H1 (cell line): Measurements from ENCODE around the gene DNAJC17. TPM values are rescaled to one million over a fixed set of nuclear protein-coding genes. Genes with fewer than 3 reads are reported as not detected.

Source experiments
- CTCF ChIA-PET: fragments of 300-600 bp; sonication (Branson Sonifier 250); formaldehyde crosslinking; loops from one replicate; lab custom pipeline; 2021; ENCODE audit not compliant: partially characterized antibody; lab: Charles Lee
- POLR2A ChIA-PET: fragments of 300-600 bp; sonication (Branson Sonifier 250); formaldehyde crosslinking; loops from one replicate; lab custom pipeline; 2021; ENCODE audit warnings: inconsistent platforms; ENCODE audit not compliant: partially characterized antibody; lab: Charles Lee
- DNase-seq, 2 experiments: peaks; one replicate each; pipeline versions ENCODE4 v3.0.0 to v3.0.0-alpha.2; 2010 to 2022; ENCODE audit warnings: low spot score in 2 of 2, low read depth in 1 of 2, mixed read lengths in 1 of 2
- FAIRE-seq: peaks from 2 replicates; lab custom pipeline; 2011; peaks lifted over from hg19 to GRCh38; lab: Jason Lieb, UNC
- H2AFZ ChIP-seq: 2 replicates; pipeline ENCODE4 v1.8.1; 2012; ENCODE audit warnings: low read length, inconsistent platforms
- H2AK5ac ChIP-seq: 2 replicates; pipeline ENCODE4 v1.6.1; 2013; ENCODE audit warnings: low read depth, low read length
- H2BK120ac ChIP-seq: replicated peaks from 2 replicates; pipeline ENCODE3; 2013; ENCODE audit warnings: low read depth, low read length, inconsistent platforms
- H2BK12ac ChIP-seq: 2 replicates; pipeline ENCODE4 v1.6.1; 2013; ENCODE audit warnings: low read depth, low read length
- H2BK15ac ChIP-seq: 2 replicates; pipeline ENCODE4 v1.6.1; 2013; ENCODE audit warnings: low read length
- H2BK20ac ChIP-seq: 2 replicates; pipeline ENCODE4 v1.6.1; 2013; ENCODE audit warnings: low read length
- H2BK5ac ChIP-seq: 2 replicates; pipeline ENCODE4 v1.6.1; 2013; ENCODE audit warnings: low read depth, low read length
- H3K14ac ChIP-seq: 2 replicates; pipeline ENCODE4 v1.6.1; 2013; ENCODE audit warnings: inconsistent platforms; ENCODE audit not compliant: insufficient read length
- H3K18ac ChIP-seq: 2 replicates; pipeline ENCODE4 v1.6.1; 2013; ENCODE audit warnings: low read length; ENCODE audit errors: extremely low read depth
- H3K23ac ChIP-seq: 2 replicates; pipeline ENCODE4 v1.6.1; 2013; ENCODE audit warnings: inconsistent platforms; ENCODE audit not compliant: insufficient read length
- H3K23me2 ChIP-seq: 2 replicates; pipeline ENCODE4 v1.6.1; 2013; ENCODE audit warnings: low read depth, low read length
- H3K27ac ChIP-seq: 2 replicates; pipeline ENCODE4 v1.6.1; 2011; ENCODE audit warnings: low read depth, low read length, inconsistent platforms
- H3K27me3 ChIP-seq, 4 experiments: replicated peaks in 1 of 4; 1 replicate in 1 of 4; 2 replicates in 3 of 4; pipeline versions ENCODE4 v1.6.1 to v1.8.1; 2011 to 2013; ENCODE audit warnings: low read length in 3 of 4, mild to moderate bottlenecking in 3 of 4, inconsistent platforms in 2 of 4, mixed read lengths in 2 of 4, moderate library complexity in 1 of 4; ENCODE audit not compliant: control insufficient read depth in 3 of 4, insufficient read depth in 3 of 4; ENCODE audit errors: extremely low read depth in 1 of 4
- H3K36me3 ChIP-seq, 4 experiments: 2 replicates each; pipeline versions ENCODE4 v1.6.1 to v1.8.1; 2011 to 2013; ENCODE audit warnings: mild to moderate bottlenecking in 4 of 4, low read length in 3 of 4, moderate library complexity in 2 of 4, control low read depth in 1 of 4, inconsistent platforms in 1 of 4; ENCODE audit not compliant: insufficient read depth in 4 of 4, control insufficient read depth in 2 of 4
- H3K4ac ChIP-seq: replicated peaks from 2 replicates; pipeline ENCODE3; 2013; ENCODE audit warnings: low read length, low read depth, mixed read lengths, inconsistent platforms; ENCODE audit not compliant: insufficient read length
- H3K4me1 ChIP-seq, 4 experiments: replicated peaks in 1 of 4; 1 replicate in 1 of 4; 2 replicates in 3 of 4; pipeline versions ENCODE4 v1.6.1 to v1.8.1; 2011 to 2013; ENCODE audit warnings: low read length in 3 of 4, inconsistent platforms in 2 of 4, mixed read lengths in 1 of 4; ENCODE audit not compliant: insufficient read depth in 4 of 4, control insufficient read depth in 3 of 4
- H3K4me2 ChIP-seq, 2 experiments: 2 replicates each; pipeline versions ENCODE4 v1.6.1 to v1.8.1; 2011 to 2013; ENCODE audit warnings: low read depth in 2 of 2, low read length in 2 of 2, control low read depth in 1 of 2, inconsistent platforms in 1 of 2, mild to moderate bottlenecking in 1 of 2; ENCODE audit not compliant: insufficient read depth in 1 of 2
- H3K4me3 ChIP-seq, 4 experiments: fragments of 200-600, 300-600 bp in 1 of 4; sonication (generic), shearing (Covaris generic), sonication (Bioruptor Twin) in 1 of 4; 2 replicates each; pipeline versions ENCODE4 v1.5.1 to v1.8.1; 2011 to 2016; ENCODE audit warnings: low read length in 4 of 4, low read depth in 3 of 4, control low read depth in 2 of 4, inconsistent platforms in 2 of 4, mild to moderate bottlenecking in 2 of 4, mixed read lengths in 1 of 4, moderate library complexity in 1 of 4; ENCODE audit not compliant: insufficient read depth in 2 of 4; ENCODE audit errors: extremely low read depth in 1 of 4
- H3K56ac ChIP-seq: replicated peaks from 2 replicates; pipeline ENCODE3; 2013; ENCODE audit warnings: low read depth, mild to moderate bottlenecking, mixed read lengths, low read length, inconsistent platforms; ENCODE audit not compliant: insufficient read length
- H3K79me1 ChIP-seq: 2 replicates; pipeline ENCODE4 v1.6.1; 2013; ENCODE audit warnings: low read depth, low read length, control low read depth
- H3K79me2 ChIP-seq, 2 experiments: 2 replicates each; pipeline versions ENCODE4 v1.6.1 to v1.8.1; 2012 to 2013; ENCODE audit warnings: low read length in 2 of 2, mild to moderate bottlenecking in 2 of 2, inconsistent platforms in 1 of 2; ENCODE audit not compliant: insufficient read depth in 2 of 2, control insufficient read depth in 1 of 2
- H3K9ac ChIP-seq, 4 experiments: replicated peaks in 1 of 4; 1 replicate in 1 of 4; 2 replicates in 3 of 4; pipeline versions ENCODE4 v1.6.1 to v1.8.1; 2011 to 2013; ENCODE audit warnings: low read depth in 3 of 4, low read length in 3 of 4, control low read depth in 2 of 4, mild to moderate bottlenecking in 2 of 4, moderate library complexity in 2 of 4, inconsistent platforms in 1 of 4; ENCODE audit errors: extremely low read depth in 1 of 4
- H3K9me3 ChIP-seq, 2 experiments: 2 replicates each; pipeline versions ENCODE4 v1.6.1 to v1.8.1; 2012 to 2013; ENCODE audit warnings: mild to moderate bottlenecking in 2 of 2, moderate library complexity in 2 of 2, control low read depth in 1 of 2, inconsistent platforms in 1 of 2, low read depth in 1 of 2, low read length in 1 of 2, mixed read lengths in 1 of 2; ENCODE audit not compliant: insufficient read depth in 2 of 2
- H4K20me1 ChIP-seq, 2 experiments: replicated peaks in 1 of 2; 2 replicates each; pipeline versions ENCODE3 to v1.8.1; 2011 to 2013; ENCODE audit warnings: inconsistent platforms in 2 of 2, low read length in 2 of 2, mild to moderate bottlenecking in 1 of 2; ENCODE audit not compliant: insufficient read depth in 2 of 2, control insufficient read depth in 1 of 2
- H4K5ac ChIP-seq: 2 replicates; pipeline ENCODE4 v1.6.1; 2013; ENCODE audit warnings: low read length, low read depth, mixed read lengths, inconsistent platforms; ENCODE audit not compliant: insufficient read length
- H4K8ac ChIP-seq: 2 replicates; pipeline ENCODE4 v1.8.0; 2013; ENCODE audit warnings: mild to moderate bottlenecking, moderate library complexity, low read length, inconsistent platforms; ENCODE audit not compliant: insufficient read depth; ENCODE audit errors: extremely low read depth
- H4K91ac ChIP-seq: replicated peaks from 2 replicates; pipeline ENCODE3; 2013; ENCODE audit warnings: low read length, mixed read lengths, inconsistent platforms; ENCODE audit not compliant: insufficient read length
- CBX8 ChIP-seq: fragments of 300-800, 300-1000 bp; sonication (generic); IDR thresholded peaks from 2 replicates; pipeline ENCODE4 v1.7.1; 2016; ENCODE audit warnings: low read depth, low read length, borderline replicate concordance
- EP300 ChIP-seq, 2 experiments: IDR thresholded peaks; 1 replicate in 1 of 2; 2 replicates in 1 of 2; pipeline ENCODE4 v1.6.1; 2011 to 2012; ENCODE audit warnings: low read depth in 2 of 2, low read length in 2 of 2, mild to moderate bottlenecking in 2 of 2, borderline replicate concordance in 1 of 2, inconsistent platforms in 1 of 2, moderate library complexity in 1 of 2
- GTF2F1 ChIP-seq: IDR thresholded peaks from 2 replicates; pipeline ENCODE4 v1.6.1; 2012; ENCODE audit warnings: low read depth, low read length, improper control_type of control experiment, borderline replicate concordance
- RXRA ChIP-seq: IDR thresholded peaks from 2 replicates; pipeline ENCODE4 v1.6.1; 2011; ENCODE audit warnings: low read depth, mild to moderate bottlenecking, low read length, moderate library complexity; ENCODE audit not compliant: insufficient read depth
- SRF ChIP-seq: IDR thresholded peaks from 2 replicates; pipeline ENCODE4 v1.6.1; 2011; ENCODE audit warnings: mild to moderate bottlenecking, low read depth, low read length, moderate library complexity
- ZNF274 ChIP-seq: IDR thresholded peaks from 2 replicates; pipeline ENCODE4 v1.7.0; 2012; ENCODE audit warnings: low read length, borderline replicate concordance; ENCODE audit errors: extremely low read depth
- WGBS, 2 experiments: shearing (Covaris generic) in 1 of 2; methylation state at CpG; one replicate each; pipeline versions ENCODE4 v1.1.6 to v1.1.7; 2013 to 2015; ENCODE audit warnings: low lambda C conversion rate in 2 of 2, mixed read lengths in 2 of 2, inconsistent platforms in 1 of 2, low coverage in 1 of 2, missing lambda C conversion rate in 1 of 2; ENCODE audit not compliant: insufficient replicate concordance in 2 of 2, insufficient coverage in 1 of 2, insufficient read length in 1 of 2; ENCODE audit errors: extremely low coverage in 1 of 2, missing lambda C conversion rate in 1 of 2; 5-methylcytosine and 5-hydroxymethylcytosine counted together
- polyA plus RNA-seq, 7 experiments: library from polyadenylated mRNA; depleted of rRNA in 3 of 7; stranded (reverse) in 5 of 7; unstranded in 2 of 7; fragments of >200 nt in 5 of 7; fragments of 200-250 nt in 2 of 7; gene quantifications; 1 replicate in 5 of 7; 2 replicates in 1 of 7; 4 replicates in 1 of 7; pipeline versions ENCODE4 v1.2.1 to v1.2.3, GENCODE V29; 2011 to 2013; ENCODE audit warnings: missing spikeins in 2 of 7, mixed read lengths in 2 of 7
- total RNA-seq: library from RNA; stranded (reverse); fragmentation: NEBNext Ultra II Directional; extraction: Animal tissue kit (Norgen Biotek cat#: 25700); gene quantifications from 2 replicates; pipeline ENCODE4 v1.2.1, GENCODE V29; 2021
- TF ChIP-seq, protein P1 (sequence below): IDR thresholded peaks from 2 replicates; pipeline ENCODE4 v1.6.1; 2012; ENCODE audit warnings: inconsistent platforms

DNAJC17 gene
- total and polyA plus RNA-seq, 2 of the 8 experiments (the other 6 are each of a cell fraction or from before 2014, with no cell fraction given) = 39.5 to 45.4 TPM

DNA sequence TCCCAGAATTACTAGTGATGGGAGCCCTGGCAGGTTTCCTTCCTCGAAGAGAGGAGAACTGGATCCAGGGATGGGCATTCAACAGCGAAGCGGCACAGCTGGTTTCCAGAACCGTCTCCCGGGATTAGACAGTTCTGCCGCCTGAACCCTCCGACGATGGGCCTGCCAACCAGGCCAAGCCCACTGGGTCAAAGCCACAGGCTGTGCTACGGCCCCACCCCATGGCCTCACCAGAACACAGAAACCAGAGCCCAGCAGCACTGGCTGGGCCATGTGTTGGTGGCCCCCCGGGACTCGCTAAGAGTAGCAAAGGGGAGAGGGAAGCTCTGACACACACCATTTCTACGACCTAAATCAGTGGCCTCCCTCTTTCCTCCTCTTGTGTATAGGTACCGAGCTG lies 35.3 kb downstream of the DNAJC17 start:
- Histone ChIP-seq H4K91ac (no peak overlapping the region), H3K9ac (no peak overlapping the region), H3K4me1 (peaks cover 0 to 6% (median 5%) of the 10 kb centered on the region in 4 experiments; a peak in 6 of 7 replicates), H3K56ac (no peak overlapping the region), H2AFZ (no peak overlapping the region), H3K23me2 (no peaks in the 10 kb centered on the region), H3K36me3 (peaks cover 0 to 20% (median 4%) of the 10 kb centered on the region in 4 experiments; a peak in 2 of 8 replicates), H2BK12ac (no peak overlapping the region), H4K5ac (no peak overlapping the region), H3K27me3 (no peaks in the 10 kb centered on the region), H3K4me2 (no peak overlapping the region), H3K79me2 (no peaks in the 10 kb centered on the region), H2BK5ac (no peak overlapping the region), H3K14ac (no peak overlapping the region), H3K4me3 (no peak overlapping the region), H4K8ac (no peak overlapping the region), H2BK15ac (no peak overlapping the region), H3K27ac (no peak overlapping the region), H2BK20ac (no peak overlapping the region), H3K79me1 (no peaks in the 10 kb centered on the region; the same call in 1 of the 2 replicates), H4K20me1 (peaks cover 0 to 4% of the 10 kb centered on the region in 2 experiments), H3K23ac (no peak overlapping the region), H3K18ac (no peak overlapping the region)
- ChIA-PET CTCF (interaction anchor here (0.5 to 15.3 kb wide), 3 partner anchors 12 to 397 kb away, joined by 3 to 184 read pairs (median 6); no protein-coding TSS in a partner anchor), POLR2A (interaction anchor here (0.5 to 3.0 kb wide), 3 partner anchors 9 to 40 kb away, joined by 3 to 11 read pairs (median 6); partner anchors contain the start of gene GCHFR)
- WGBS, 2 experiments = 95% methylated on average over 10 of the region's 13 CpGs; no CpG with 5 or more reads in 1 of the 2 experiments
- FAIRE-seq (no peak), DNase-seq (no peak)
- TF ChIP-seq SRF (no peak), CBX8 (no peak), RXRA (no peak), ZNF274 (no peak), GTF2F1 (no peak), EP300 (IDR thresholded peaks at IDR 0.05; ENCODE audit: borderline replicate concordance in 1 of 2, low read depth in 2 of 2, low read length in 2 of 2) (no peak)
- TF ChIP-seq, protein P1, sequence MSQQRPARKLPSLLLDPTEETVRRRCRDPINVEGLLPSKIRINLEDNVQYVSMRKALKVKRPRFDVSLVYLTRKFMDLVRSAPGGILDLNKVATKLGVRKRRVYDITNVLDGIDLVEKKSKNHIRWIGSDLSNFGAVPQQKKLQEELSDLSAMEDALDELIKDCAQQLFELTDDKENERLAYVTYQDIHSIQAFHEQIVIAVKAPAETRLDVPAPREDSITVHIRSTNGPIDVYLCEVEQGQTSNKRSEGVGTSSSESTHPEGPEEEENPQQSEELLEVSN = no peak
- TF ChIP-seq, all 59 proteins: peak for 0
- Histone ChIP-seq H3K9me3 (no peaks in the 10 kb centered on the region), H2AK5ac (no peak overlapping the region), H2BK120ac (no peak overlapping the region), H3K4ac (no peak overlapping the region)
